Activated T-helper 1 cell treated with anti-CD3 and anti-CD28 coated beads, Interleukin-12 subunit alpha, Interleukin-12 subunit beta, Interleukin-2, Interleukin-4 antibody, amounts not matched to agents 30 ng/mL and 10 ng/mL and 1 ng/mL, durations not matched to agents 14 hours and 24 hours and 36 hours (primary cell): Measurements from ENCODE around the gene PTCH2. TPM values are rescaled to one million over a fixed set of nuclear protein-coding genes. Genes with fewer than 3 reads are reported as not detected.
A peak's percentile ranks its signal among the peaks of the same experiment; 100 is the strongest.
"Not testable (repeated sequence)": the region's sequence is repeated elsewhere in the genome, so short reads cannot be mapped to it uniquely, and the experiment has no call there.

Source experiments
- DNase-seq: peaks from one replicate; pipeline ENCODE4 v3.0.0; 2021; ENCODE audit warnings: low spot score
- H3K27ac Mint-ChIP-seq: one replicate; pipeline ENCODE4 v1.8.0; 2021; ENCODE audit warnings: mild to moderate bottlenecking, mixed read lengths
- H3K27me3 Mint-ChIP-seq: one replicate; pipeline ENCODE4 v1.8.0; 2022; ENCODE audit warnings: mild to moderate bottlenecking, moderate library complexity, mixed read lengths; ENCODE audit not compliant: insufficient read depth
- H3K36me3 Mint-ChIP-seq: one replicate; pipeline ENCODE4 v1.8.0; 2021; ENCODE audit warnings: low read depth, mixed read lengths
- H3K4me1 Mint-ChIP-seq: one replicate; pipeline ENCODE4 v1.8.0; 2021; ENCODE audit warnings: low read depth, mixed read lengths
- H3K4me3 Mint-ChIP-seq: one replicate; pipeline ENCODE4 v1.8.0; 2021; ENCODE audit warnings: mild to moderate bottlenecking, moderate library complexity, mixed read lengths
- H3K9me3 Mint-ChIP-seq: one replicate; pipeline ENCODE4 v1.8.0; 2021; ENCODE audit warnings: mixed read lengths
- intact Hi-C: fragments of 100-400 bp; cut with micrococcal nuclease; formaldehyde crosslinking; loops from one replicate; pipeline ENCODE4 v1.15.1; 2024
- total RNA-seq: library from RNA; stranded (reverse); gene quantifications from 2 replicates; pipeline ENCODE4 v1.2.3, GENCODE V29; 2022

Gene PTCH2
- total RNA-seq, 1 donor from 2014 or later, result 1.3 TPM

- H3K27ac Mint-ChIP-seq, result no peak overlapping the region
- intact Hi-C loops, result loop anchor here (5.0 kb wide), 1 partner anchor 479 kb away; no protein-coding TSS in a partner anchor
These were observed 20.0 kb downstream of the PTCH2 start for GRCh38 chr1:44822981-44823451.

GRCh38 chr1:44822131-44822701 is 20.8 kb downstream of the PTCH2 start:
- Mint-ChIP-seq H3K36me3 (peaks cover 8% of the 10 kb centered on the region), H3K9me3 (no peaks in the 10 kb centered on the region), H3K27me3 (no peaks in the 10 kb centered on the region), H3K4me3 (no peak overlapping the region), H3K4me1 (peaks cover 45% of the 10 kb centered on the region), H3K27ac (peak overlapping the region; percentile 7)
- DNase-seq, result no peak
- intact Hi-C loops, result loop anchor here (5.0 kb wide), 1 partner anchor 480 kb away; no protein-coding TSS in a partner anchor

More at GRCh38 chr1:44822981-44823451, 20.0 kb downstream of the PTCH2 start:
- Mint-ChIP-seq H3K9me3 (no peaks in the 10 kb centered on the region), H3K36me3 (peaks cover 2% of the 10 kb centered on the region), H3K27me3 (no peaks in the 10 kb centered on the region), H3K4me3 (no peak overlapping the region), H3K4me1 (peaks cover 37% of the 10 kb centered on the region)
- no peak for DNase-seq

- Mint-ChIP-seq H3K4me3 (peak overlapping the region; percentile 87), H3K36me3 (peaks cover 12% of the 10 kb centered on the region), H3K9me3 (no peaks in the 10 kb centered on the region), H3K27me3 (no peaks in the 10 kb centered on the region), H3K27ac (peak overlapping the region; percentile 67), H3K4me1 (peaks cover 48% of the 10 kb centered on the region)
- no peak for DNase-seq
- intact Hi-C loops, result loop anchor here (5.0 kb wide), 1 partner anchor 481 kb away; no protein-coding TSS in a partner anchor
These were observed 21.8 kb downstream of the PTCH2 start for GRCh38 chr1:44821240-44821715.

- H3K27ac Mint-ChIP-seq, result peak overlapping the region; percentile 97
- intact Hi-C loops, result loop anchor here (5.0 kb wide), 1 partner anchor 482 kb away; no protein-coding TSS in a partner anchor
These were observed 22.5 kb downstream of the PTCH2 start for GRCh38 chr1:44820328-44821239.

GRCh38 chr1:44819608-44820327 is 23.3 kb downstream of the PTCH2 start:
- peak overlapping the region; percentile 97 for H3K27ac Mint-ChIP-seq
- H3K27me3 Mint-ChIP-seq, result no peaks in the 10 kb centered on the region

More at GRCh38 chr1:44820328-44821239, 22.5 kb downstream of the PTCH2 start:
- Mint-ChIP-seq H3K4me3 (peak overlapping the region; percentile 87), H3K4me1 (peaks cover 48% of the 10 kb centered on the region), H3K9me3 (no peaks in the 10 kb centered on the region), H3K36me3 (peaks cover 16% of the 10 kb centered on the region), H3K27me3 (no peaks in the 10 kb centered on the region)
- DNase-seq, result no peak

GRCh38 chr1:44819196-44819607 is 23.9 kb downstream of the PTCH2 start:
- no peak for DNase-seq
- Mint-ChIP-seq H3K4me3 (peak overlapping the region; percentile 87), H3K9me3 (no peaks in the 10 kb centered on the region), H3K27ac (peak overlapping the region; percentile 97), H3K4me1 (peaks cover 56% of the 10 kb centered on the region), H3K36me3 (peaks cover 25% of the 10 kb centered on the region), H3K27me3 (no peaks in the 10 kb centered on the region)
- intact Hi-C loops, result loop anchor here (1.0 to 5.0 kb wide), 8 partner anchors 10 to 868 kb away; partner anchors contain the start of genes CCDC163, GPBP1L1, MMACHC and RNU5D-1

More at GRCh38 chr1:44819608-44820327, 23.3 kb downstream of the PTCH2 start:
- peak overlapping the region; percentile 87 for H3K4me3 Mint-ChIP-seq
- H3K36me3 Mint-ChIP-seq, result peaks cover 24% of the 10 kb centered on the region
- H3K9me3 Mint-ChIP-seq, result no peaks in the 10 kb centered on the region
- intact Hi-C loops, result loop anchor here (1.0 to 5.0 kb wide), 9 partner anchors 10 to 868 kb away; partner anchors contain the start of genes CCDC163, GPBP1L1, MMACHC and RNU5D-1
- peaks cover 54% of the 10 kb centered on the region for H3K4me1 Mint-ChIP-seq
- peak; percentile 81 for DNase-seq

GRCh38 chr1:44817771-44818495 is 25.1 kb downstream of the PTCH2 start:
- no peak for DNase-seq
- Mint-ChIP-seq H3K9me3 (no peaks in the 10 kb centered on the region), H3K27ac (peak overlapping the region; percentile 83), H3K27me3 (no peaks in the 10 kb centered on the region), H3K4me3 (peak overlapping the region; percentile 79), H3K4me1 (peaks cover 63% of the 10 kb centered on the region), H3K36me3 (peaks cover 31% of the 10 kb centered on the region)
- intact Hi-C loops, result loop anchor here (5.0 kb wide), 1 partner anchor 869 kb away; the partner anchor contains the start of genes GPBP1L1 and TMEM69

GRCh38 chr1:44817307-44817706 is 25.7 kb downstream of the PTCH2 start:
- peaks cover 68% of the 10 kb centered on the region for H3K4me1 Mint-ChIP-seq
- no peak for DNase-seq
- H3K27ac Mint-ChIP-seq, result peak overlapping the region; percentile 76
- no peaks in the 10 kb centered on the region for H3K9me3 Mint-ChIP-seq
- intact Hi-C loops, result loop anchor here (5.0 kb wide), 1 partner anchor 870 kb away; the partner anchor contains the start of genes GPBP1L1 and TMEM69
- peak overlapping the region; percentile 58 for H3K4me3 Mint-ChIP-seq
- peaks cover 31% of the 10 kb centered on the region for H3K36me3 Mint-ChIP-seq
- no peaks in the 10 kb centered on the region for H3K27me3 Mint-ChIP-seq

- H3K4me3 Mint-ChIP-seq, H3K27ac Mint-ChIP-seq, H3K27me3 Mint-ChIP-seq, H3K9me3 Mint-ChIP-seq, DNase-seq: not testable (repeated sequence)
- intact Hi-C loops, result loop anchor here (5.0 kb wide), 1 partner anchor 871 kb away; the partner anchor contains the start of genes GPBP1L1 and TMEM69
- peaks cover 42% of the 10 kb centered on the region for H3K36me3 Mint-ChIP-seq
- peaks cover 73% of the 10 kb centered on the region for H3K4me1 Mint-ChIP-seq
These were observed 27.1 kb downstream of the PTCH2 start for GRCh38 chr1:44815926-44816325.

- no peak overlapping the region for H3K4me3 Mint-ChIP-seq
- H3K27me3 Mint-ChIP-seq, result no peaks in the 10 kb centered on the region
- no peak for DNase-seq
- H3K36me3 Mint-ChIP-seq, result peaks cover 48% of the 10 kb centered on the region
- H3K9me3 Mint-ChIP-seq, result no peaks in the 10 kb centered on the region
- intact Hi-C loops, result loop anchor here (1.0 kb wide), 1 partner anchor 38 kb away; the partner anchor contains the start of gene RPS8
- peaks cover 75% of the 10 kb centered on the region for H3K4me1 Mint-ChIP-seq
- peak overlapping the region; percentile 67 for H3K27ac Mint-ChIP-seq
These were observed 30.1 kb downstream of the PTCH2 start for GRCh38 chr1:44812822-44813543.

- Mint-ChIP-seq H3K9me3 (no peaks in the 10 kb centered on the region), H3K27ac (peak overlapping the region; percentile 99), H3K27me3 (no peaks in the 10 kb centered on the region), H3K4me3 (peak overlapping the region; percentile 40), H3K4me1 (peaks cover 78% of the 10 kb centered on the region), H3K36me3 (peaks cover 48% of the 10 kb centered on the region)
- DNase-seq, result no peak
- intact Hi-C loops, result no loop called here
These were observed 31.8 kb downstream of the PTCH2 start for GRCh38 chr1:44811234-44811633.
